ENCODE measurements around the gene STK10. TPM values are rescaled to one million over a fixed set of nuclear protein-coding genes. Genes with fewer than 3 reads are reported as not detected.
"Not testable (repeated sequence)": the region's sequence is repeated elsewhere in the genome, so short reads cannot be mapped to it uniquely, and the experiment has no call there.

Gene STK10
- total RNA-seq, 1 donor from 2014 or later: 60.2 TPM

DNA sequence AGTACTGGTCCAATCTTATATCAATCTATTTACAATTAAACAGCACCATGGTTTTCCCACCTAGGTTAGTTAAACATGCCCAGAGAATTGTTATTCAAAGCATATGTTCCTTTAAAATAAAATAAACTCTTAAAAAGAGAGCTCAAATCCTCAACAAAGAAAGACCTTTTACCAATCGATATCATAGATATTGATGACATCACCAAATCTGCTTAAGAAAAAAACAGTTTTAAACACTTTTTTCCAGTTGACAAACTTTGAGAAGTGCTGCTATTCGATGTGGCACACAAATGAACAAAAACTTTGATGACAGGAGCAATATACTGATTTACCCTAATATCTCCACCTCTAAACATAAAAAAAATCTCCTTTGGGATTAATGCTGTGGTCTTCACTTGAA is 21.7 kb upstream of the STK10 start:
- Histone ChIP-seq H3K27me3 (ENCODE audit: insufficient read depth, low read length) (no peaks in the 10 kb centered on the region), H2AFZ (ENCODE audit: low read depth, low read length) (no peak overlapping the region), H3K4me3 (ENCODE audit: insufficient read depth, low read depth, low read length) (no peak overlapping the region), H4K20me1 (ENCODE audit: insufficient read depth, low read length) (peaks cover 26% of the 10 kb centered on the region), H3K4me1 (ENCODE audit: insufficient read depth, low read length) (no peaks in the 10 kb centered on the region), H3K9me3 (ENCODE audit: insufficient read depth, low read depth, low read length) (no peaks in the 10 kb centered on the region), H3K9ac (ENCODE audit: low read length) (no peak overlapping the region), H3K36me3 (ENCODE audit: insufficient read depth, low read length) (peaks cover 20% of the 10 kb centered on the region), H3K79me2 (ENCODE audit: insufficient read depth, low read length) (peaks cover 7% of the 10 kb centered on the region), H3K27ac (ENCODE audit: low read depth, low read length) (no peak overlapping the region), H3K4me2 (ENCODE audit: low read length) (no peak overlapping the region)
- DNase-seq (ENCODE audit: low read depth) (no peak), FAIRE-seq (no peak)
- Mint-ChIP-seq H3K4me1 (ENCODE audit: low read depth, unreplicated experiment) (peaks cover 5% of the 10 kb centered on the region), H3K27me3 (ENCODE audit: low read depth, unreplicated experiment) (no peaks in the 10 kb centered on the region), H3K27ac (ENCODE audit: unreplicated experiment) (no peak overlapping the region), H3K36me3 (ENCODE audit: low read depth, unreplicated experiment) (peaks cover 10% of the 10 kb centered on the region), H3K4me3 (ENCODE audit: unreplicated experiment) (no peak overlapping the region), H3K9me3 (ENCODE audit: unreplicated experiment) (no peaks in the 10 kb centered on the region)
- TF ChIP-seq, protein P1, sequence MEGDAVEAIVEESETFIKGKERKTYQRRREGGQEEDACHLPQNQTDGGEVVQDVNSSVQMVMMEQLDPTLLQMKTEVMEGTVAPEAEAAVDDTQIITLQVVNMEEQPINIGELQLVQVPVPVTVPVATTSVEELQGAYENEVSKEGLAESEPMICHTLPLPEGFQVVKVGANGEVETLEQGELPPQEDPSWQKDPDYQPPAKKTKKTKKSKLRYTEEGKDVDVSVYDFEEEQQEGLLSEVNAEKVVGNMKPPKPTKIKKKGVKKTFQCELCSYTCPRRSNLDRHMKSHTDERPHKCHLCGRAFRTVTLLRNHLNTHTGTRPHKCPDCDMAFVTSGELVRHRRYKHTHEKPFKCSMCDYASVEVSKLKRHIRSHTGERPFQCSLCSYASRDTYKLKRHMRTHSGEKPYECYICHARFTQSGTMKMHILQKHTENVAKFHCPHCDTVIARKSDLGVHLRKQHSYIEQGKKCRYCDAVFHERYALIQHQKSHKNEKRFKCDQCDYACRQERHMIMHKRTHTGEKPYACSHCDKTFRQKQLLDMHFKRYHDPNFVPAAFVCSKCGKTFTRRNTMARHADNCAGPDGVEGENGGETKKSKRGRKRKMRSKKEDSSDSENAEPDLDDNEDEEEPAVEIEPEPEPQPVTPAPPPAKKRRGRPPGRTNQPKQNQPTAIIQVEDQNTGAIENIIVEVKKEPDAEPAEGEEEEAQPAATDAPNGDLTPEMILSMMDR (IDR thresholded peaks at IDR 0.05; ENCODE audit: insufficient read depth, low read depth, low read length): no peak
- TF ChIP-seq EZH2 (IDR thresholded peaks at IDR 0.05; ENCODE audit: insufficient read depth, low read length): no peak

DNA sequence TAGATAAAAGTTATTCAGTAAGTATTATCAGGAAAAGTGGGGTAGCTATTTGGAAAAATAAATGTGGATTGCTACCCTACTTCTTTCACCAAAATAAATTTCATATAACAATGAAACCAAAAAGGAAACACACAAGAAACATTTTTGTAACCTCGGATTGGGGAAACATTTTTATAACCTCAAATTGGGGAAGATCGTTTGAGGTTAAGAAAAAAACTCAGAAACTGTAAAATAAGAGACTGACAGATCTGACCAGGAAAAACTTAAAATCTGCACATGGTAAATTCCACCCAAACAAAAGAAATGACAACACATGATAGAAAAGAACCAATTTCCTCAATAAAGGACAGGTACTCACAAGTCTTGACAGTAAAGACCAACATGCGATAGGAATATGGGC is 19.5 kb upstream of the STK10 start:
- Mint-ChIP-seq H3K4me3 (ENCODE audit: unreplicated experiment) (no peak overlapping the region), H3K9me3 (ENCODE audit: unreplicated experiment) (no peaks in the 10 kb centered on the region), H3K36me3 (ENCODE audit: low read depth, unreplicated experiment) (peaks cover 13% of the 10 kb centered on the region), H3K27me3 (ENCODE audit: low read depth, unreplicated experiment) (no peaks in the 10 kb centered on the region), H3K4me1 (ENCODE audit: low read depth, unreplicated experiment) (no peaks in the 10 kb centered on the region), H3K27ac (ENCODE audit: unreplicated experiment) (no peak overlapping the region)
- no peak for DNase-seq (ENCODE audit: low read depth)
- no peaks in the 10 kb centered on the region for H3K9me3 ChIP-seq (ENCODE audit: insufficient read depth, low read depth, low read length)
- peaks cover 20% of the 10 kb centered on the region for H3K36me3 ChIP-seq (ENCODE audit: insufficient read depth, low read length)
- H3K4me3 ChIP-seq (ENCODE audit: insufficient read depth, low read depth, low read length): no peak overlapping the region
- no peak overlapping the region for H3K27ac ChIP-seq (ENCODE audit: low read depth, low read length)
- peaks cover 20% of the 10 kb centered on the region for H4K20me1 ChIP-seq (ENCODE audit: insufficient read depth, low read length)
- H2AFZ ChIP-seq (ENCODE audit: low read depth, low read length): no peak overlapping the region
- FAIRE-seq: no peak
- no peak overlapping the region for H3K9ac ChIP-seq (ENCODE audit: low read length)
- H3K79me2 ChIP-seq (ENCODE audit: insufficient read depth, low read length): no peaks in the 10 kb centered on the region
- no peaks in the 10 kb centered on the region for H3K4me1 ChIP-seq (ENCODE audit: insufficient read depth, low read length)
- H3K27me3 ChIP-seq (ENCODE audit: insufficient read depth, low read length): no peaks in the 10 kb centered on the region
- no peak overlapping the region for H3K4me2 ChIP-seq (ENCODE audit: low read length)
- TF ChIP-seq, protein P1 (IDR thresholded peaks at IDR 0.05; ENCODE audit: insufficient read depth, low read depth, low read length): no peak
- no peak for TF ChIP-seq EZH2 (IDR thresholded peaks at IDR 0.05; ENCODE audit: insufficient read depth, low read length)

DNA sequence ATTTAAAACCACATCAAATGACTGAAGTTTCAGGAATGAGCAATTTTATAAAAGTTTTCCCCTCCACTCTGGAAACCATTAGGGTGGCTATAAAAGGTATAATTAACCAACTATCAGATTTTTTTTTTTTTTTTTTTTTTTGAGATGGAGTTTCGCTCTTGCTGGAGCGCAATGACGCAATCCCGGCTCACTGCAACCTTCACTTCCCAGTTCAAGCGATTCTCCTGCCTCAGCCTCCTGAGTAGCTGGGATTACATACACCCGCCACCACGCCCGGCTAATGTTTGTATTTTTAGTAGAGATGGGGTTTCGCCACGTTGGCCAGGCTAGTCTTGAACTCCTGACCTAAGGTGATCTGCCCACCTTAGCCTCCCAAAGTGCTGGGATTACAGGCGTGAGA is 18.0 kb upstream of the STK10 start:
- H3K4me3 Mint-ChIP-seq (ENCODE audit: unreplicated experiment): not testable (repeated sequence)

More for the DNA sequence above, 18.0 kb upstream of the STK10 start:
- not testable (repeated sequence) for H3K27me3 Mint-ChIP-seq (ENCODE audit: low read depth, unreplicated experiment); H3K36me3 ChIP-seq (ENCODE audit: insufficient read depth, low read length); H3K9me3 Mint-ChIP-seq (ENCODE audit: unreplicated experiment); FAIRE-seq; H3K36me3 Mint-ChIP-seq (ENCODE audit: low read depth, unreplicated experiment); H3K27me3 ChIP-seq (ENCODE audit: insufficient read depth, low read length); H3K27ac ChIP-seq (ENCODE audit: low read depth, low read length); H2AFZ ChIP-seq (ENCODE audit: low read depth, low read length); H3K9ac ChIP-seq (ENCODE audit: low read length); H3K4me1 Mint-ChIP-seq (ENCODE audit: low read depth, unreplicated experiment); DNase-seq (ENCODE audit: low read depth); H3K9me3 ChIP-seq (ENCODE audit: insufficient read depth, low read depth, low read length); H3K4me1 ChIP-seq (ENCODE audit: insufficient read depth, low read length); H3K4me3 ChIP-seq (ENCODE audit: insufficient read depth, low read depth, low read length); H3K79me2 ChIP-seq (ENCODE audit: insufficient read depth, low read length); H3K4me2 ChIP-seq (ENCODE audit: low read length); H3K27ac Mint-ChIP-seq (ENCODE audit: unreplicated experiment)
- peaks cover 16% of the 10 kb centered on the region for H4K20me1 ChIP-seq (ENCODE audit: insufficient read depth, low read length)
